Measurements from ENCODE around the gene GBE1. TPM values are rescaled to one million over a fixed set of nuclear protein-coding genes. Genes with fewer than 3 reads are reported as not detected.

The GBE1 gene
- total RNA-seq, 4 donors from 2014 or later, result 15.8 to 28.6 (median 20.5) TPM

DNA sequence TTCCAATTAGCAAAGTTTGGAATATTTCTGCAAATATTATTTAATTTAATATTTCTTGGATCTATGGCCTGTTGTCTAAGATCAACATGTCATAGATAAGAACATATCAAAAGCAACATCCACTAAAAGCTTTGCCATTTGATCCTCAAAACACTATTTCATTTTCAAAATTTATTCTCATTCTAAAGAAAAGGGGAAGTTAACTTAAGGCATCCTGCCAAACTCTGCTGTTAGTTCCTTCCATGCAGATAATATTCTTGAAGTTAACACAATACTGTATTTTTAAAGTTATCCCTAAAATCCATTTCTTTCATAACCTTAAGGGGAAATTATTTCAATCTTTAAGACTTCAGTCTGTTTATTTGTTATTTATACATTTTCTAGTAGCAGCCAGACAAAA is 28.2 kb upstream of the GBE1 start:
- no peaks in the 10 kb centered on the region for H3K36me3 ChIP-seq
- no peak overlapping the region for H3K4me3 ChIP-seq
- TF ChIP-seq POLR2AphosphoS5 (IDR thresholded peaks at IDR 0.05), result no peak
- no peak for TF ChIP-seq POLR2A (IDR thresholded peaks at IDR 0.05)
- TF ChIP-seq EP300 (IDR thresholded peaks at IDR 0.05), result no peak
- TF ChIP-seq, protein P1, sequence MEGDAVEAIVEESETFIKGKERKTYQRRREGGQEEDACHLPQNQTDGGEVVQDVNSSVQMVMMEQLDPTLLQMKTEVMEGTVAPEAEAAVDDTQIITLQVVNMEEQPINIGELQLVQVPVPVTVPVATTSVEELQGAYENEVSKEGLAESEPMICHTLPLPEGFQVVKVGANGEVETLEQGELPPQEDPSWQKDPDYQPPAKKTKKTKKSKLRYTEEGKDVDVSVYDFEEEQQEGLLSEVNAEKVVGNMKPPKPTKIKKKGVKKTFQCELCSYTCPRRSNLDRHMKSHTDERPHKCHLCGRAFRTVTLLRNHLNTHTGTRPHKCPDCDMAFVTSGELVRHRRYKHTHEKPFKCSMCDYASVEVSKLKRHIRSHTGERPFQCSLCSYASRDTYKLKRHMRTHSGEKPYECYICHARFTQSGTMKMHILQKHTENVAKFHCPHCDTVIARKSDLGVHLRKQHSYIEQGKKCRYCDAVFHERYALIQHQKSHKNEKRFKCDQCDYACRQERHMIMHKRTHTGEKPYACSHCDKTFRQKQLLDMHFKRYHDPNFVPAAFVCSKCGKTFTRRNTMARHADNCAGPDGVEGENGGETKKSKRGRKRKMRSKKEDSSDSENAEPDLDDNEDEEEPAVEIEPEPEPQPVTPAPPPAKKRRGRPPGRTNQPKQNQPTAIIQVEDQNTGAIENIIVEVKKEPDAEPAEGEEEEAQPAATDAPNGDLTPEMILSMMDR (IDR thresholded peaks at IDR 0.05), result no peak
- no peak overlapping the region for H3K27ac ChIP-seq
- no peaks in the 10 kb centered on the region for H3K9me3 ChIP-seq
- no peak for DNase-seq (ENCODE audit: low spot score in 2 of 2)
- H3K4me1 ChIP-seq, result no peaks in the 10 kb centered on the region
- H3K27me3 ChIP-seq, result no peaks in the 10 kb centered on the region

DNA sequence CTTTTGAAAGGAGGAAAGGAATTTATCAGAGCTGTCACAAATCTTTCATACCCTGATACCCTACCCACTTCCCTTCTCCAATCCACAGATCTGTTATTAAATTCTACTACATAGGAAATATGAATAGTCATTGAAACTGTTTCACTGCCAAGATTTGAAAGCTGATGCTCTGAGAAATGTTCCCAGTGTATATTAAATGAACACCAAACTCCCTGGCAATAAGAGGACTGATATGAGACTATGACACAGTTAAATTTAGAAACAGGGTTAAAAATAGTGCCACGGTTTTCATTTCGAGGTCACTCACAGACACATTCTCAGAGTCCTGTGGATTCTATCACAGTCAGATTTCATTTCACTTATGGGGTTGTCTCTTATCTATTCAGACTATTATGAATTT is 27.2 kb upstream of the GBE1 start:
- Histone ChIP-seq H3K27ac (no peak overlapping the region), H3K36me3 (no peaks in the 10 kb centered on the region), H3K4me1 (no peaks in the 10 kb centered on the region), H3K4me3 (no peak overlapping the region), H3K9me3 (no peaks in the 10 kb centered on the region), H3K27me3 (no peaks in the 10 kb centered on the region)
- TF ChIP-seq EP300 (IDR thresholded peaks at IDR 0.05) (no peak), POLR2AphosphoS5 (IDR thresholded peaks at IDR 0.05) (no peak), POLR2A (IDR thresholded peaks at IDR 0.05) (no peak)
- TF ChIP-seq, protein P1 (IDR thresholded peaks at IDR 0.05), result no peak
- WGBS, result 46% methylated on average over 2 of the region's 2 CpGs
- no peak for DNase-seq (ENCODE audit: low spot score in 2 of 2)

DNA sequence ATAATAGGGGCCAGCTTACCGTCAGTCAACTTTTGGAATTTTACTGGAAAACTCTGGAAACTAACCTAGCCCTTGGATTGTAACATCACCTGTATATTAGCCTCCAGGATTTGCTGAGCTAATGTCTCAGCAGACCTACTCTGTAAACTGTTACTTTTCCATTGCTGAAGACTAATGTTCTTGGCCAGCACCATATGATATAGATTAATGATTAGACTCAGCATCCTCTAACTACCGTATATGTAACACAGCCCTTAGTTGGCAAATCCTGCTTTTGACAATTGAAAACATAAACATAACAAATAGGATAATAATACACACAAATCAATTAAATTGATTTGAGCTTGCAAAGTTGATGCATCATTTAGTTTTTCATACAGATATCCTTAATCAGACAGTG is 26.6 kb upstream of the GBE1 start:
- Histone ChIP-seq H3K36me3 (no peaks in the 10 kb centered on the region), H3K27ac (no peak overlapping the region), H3K27me3 (no peaks in the 10 kb centered on the region), H3K4me1 (no peaks in the 10 kb centered on the region), H3K4me3 (no peak overlapping the region), H3K9me3 (no peaks in the 10 kb centered on the region)
- DNase-seq (ENCODE audit: low spot score in 2 of 2), result no peak
- WGBS, result 80% methylated on average over 2 of the region's 2 CpGs
- no peak for TF ChIP-seq EP300 (IDR thresholded peaks at IDR 0.05)
- no peak for TF ChIP-seq POLR2AphosphoS5 (IDR thresholded peaks at IDR 0.05)
- TF ChIP-seq, protein P1 (IDR thresholded peaks at IDR 0.05), result no peak
- TF ChIP-seq POLR2A (IDR thresholded peaks at IDR 0.05), result no peak

DNA sequence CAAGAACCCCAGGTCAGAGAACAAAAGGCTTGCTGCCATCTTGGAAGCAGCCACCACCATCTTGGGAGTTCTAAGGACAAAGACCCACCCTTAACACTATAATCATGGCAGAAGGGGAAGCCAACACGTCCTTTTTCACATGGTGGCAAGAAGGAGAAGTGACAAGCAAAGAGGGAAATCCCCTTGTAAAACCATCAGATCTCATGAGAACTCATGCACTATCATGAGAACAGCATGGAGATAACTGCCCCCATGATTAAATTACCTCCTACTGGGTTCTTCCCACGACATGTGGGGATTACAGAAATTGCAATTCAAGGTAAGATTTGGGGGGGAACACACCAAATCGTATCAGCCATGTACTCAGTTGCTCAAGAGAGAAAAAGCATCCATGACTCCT is 21.1 kb upstream of the GBE1 start:
- H3K27me3 ChIP-seq, result no peaks in the 10 kb centered on the region
- H3K27ac ChIP-seq, result no peak overlapping the region
- H3K36me3 ChIP-seq, result no peaks in the 10 kb centered on the region
- no peaks in the 10 kb centered on the region for H3K4me1 ChIP-seq
- no peak for TF ChIP-seq POLR2A (IDR thresholded peaks at IDR 0.05)
- TF ChIP-seq, protein P1 (IDR thresholded peaks at IDR 0.05), result no peak
- TF ChIP-seq EP300 (IDR thresholded peaks at IDR 0.05), result no peak
- TF ChIP-seq POLR2AphosphoS5 (IDR thresholded peaks at IDR 0.05), result no peak
- H3K4me3 ChIP-seq, result no peak overlapping the region
- DNase-seq (ENCODE audit: low spot score in 2 of 2), result no peak
- WGBS, result 26% methylated on average over 3 of the region's 3 CpGs
- H3K9me3 ChIP-seq, result no peaks in the 10 kb centered on the region

DNA sequence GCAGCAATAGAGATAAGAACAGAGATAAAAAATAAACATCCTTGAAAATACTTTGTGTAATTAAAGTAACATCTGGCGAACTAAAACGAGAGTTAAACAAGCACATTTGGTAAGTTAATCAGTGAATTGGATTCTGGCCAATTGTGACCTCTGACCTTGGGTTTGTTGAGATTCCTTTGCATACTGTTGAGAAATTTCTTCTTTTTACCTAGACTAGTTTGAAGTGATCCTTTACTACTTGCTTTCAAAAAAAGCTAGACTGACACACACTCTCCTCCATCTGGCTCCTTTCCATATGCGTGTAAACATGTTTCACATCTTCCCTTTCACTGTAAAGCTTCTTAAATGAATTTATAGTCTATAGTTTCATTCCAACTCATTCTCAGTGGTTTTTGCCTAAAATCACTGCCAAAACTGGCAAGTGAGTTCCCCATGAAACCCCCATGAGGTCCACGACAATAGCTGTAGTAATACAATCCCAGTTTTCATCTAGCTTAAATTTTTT is 17.3 kb upstream of the GBE1 start:
- Histone ChIP-seq H3K27ac (no peak overlapping the region), H3K4me3 (no peak overlapping the region), H3K36me3 (no peaks in the 10 kb centered on the region), H3K9me3 (no peaks in the 10 kb centered on the region), H3K4me1 (no peaks in the 10 kb centered on the region), H3K27me3 (no peaks in the 10 kb centered on the region)
- 41% methylated on average over 4 of the region's 4 CpGs for WGBS
- TF ChIP-seq, protein P1 (IDR thresholded peaks at IDR 0.05), result no peak
- no peak for TF ChIP-seq POLR2AphosphoS5 (IDR thresholded peaks at IDR 0.05)
- no peak for TF ChIP-seq EP300 (IDR thresholded peaks at IDR 0.05)
- no peak for TF ChIP-seq POLR2A (IDR thresholded peaks at IDR 0.05)
- no peak for DNase-seq (ENCODE audit: low spot score in 2 of 2)

Measured in suprapubic skin (tissue), 4 donors.